ENCODE data around the gene RTF1.

DNA sequence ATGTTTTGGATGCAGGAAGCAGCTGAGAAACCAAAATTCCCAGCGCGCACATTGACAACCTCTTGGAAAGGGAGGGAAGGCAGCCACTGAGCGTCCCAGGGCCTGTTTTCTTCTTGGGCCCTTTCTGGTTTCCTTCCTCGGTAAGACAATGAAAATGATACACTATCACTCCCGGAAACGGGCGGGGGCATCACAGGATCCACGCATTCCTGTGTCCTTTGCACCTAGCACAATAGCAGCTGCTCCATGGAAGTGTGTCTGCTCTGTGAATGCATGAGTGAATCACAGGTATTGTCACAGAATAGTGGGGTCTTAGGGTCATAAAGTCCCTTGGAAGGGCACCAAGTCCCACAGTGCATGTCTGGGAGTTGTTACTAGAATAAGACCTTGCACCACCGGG lies 70.5 kb downstream of the RTF1 start:
- TF ChIP-seq POLR2AphosphoS5 (IDR thresholded peaks at IDR 0.05; ENCODE audit: borderline replicate concordance, low read depth, low read length) (no peak), EZH2 (IDR thresholded peaks at IDR 0.05) (no peak)

All from SK-N-MC (cell line).